Smooth muscle cell (in vitro differentiated cells): ENCODE results near the gene CERS6. TPM values are rescaled to one million over a fixed set of nuclear protein-coding genes. Genes with fewer than 3 reads are reported as not detected.
A peak's percentile ranks its signal among the peaks of the same experiment; 100 is the strongest.

Experiments
- DNase-seq: peaks from one replicate; lab custom pipeline; 2025; ENCODE audit not compliant: unreplicated experiment; lab: John Stamatoyannopoulos, UW
- H2AFZ ChIP-seq: fragments of 200-600 bp; sonication (generic); 2 replicates; pipeline ENCODE4 v1.6.0; 2016; ENCODE audit warnings: antibody characterized with exemption, low read depth, mild to moderate bottlenecking
- H3F3A ChIP-seq: fragments of 200-600 bp; sonication (generic); 2 replicates; pipeline ENCODE4 v1.6.0; 2017; ENCODE audit warnings: antibody characterized with exemption, low read depth
- H3K27ac ChIP-seq: fragments of 200-600 bp; sonication (generic); 2 replicates; pipeline ENCODE4 v1.5.1; 2016; ENCODE audit warnings: low read depth, mild to moderate bottlenecking
- H3K27me3 ChIP-seq: fragments of 200-600 bp; sonication (generic); 2 replicates; pipeline ENCODE4 v1.6.1; 2016; ENCODE audit warnings: low read depth, mild to moderate bottlenecking
- H3K36me3 ChIP-seq: fragments of 200-600 bp; sonication (generic); 2 replicates; pipeline ENCODE4 v1.5.1; 2016; ENCODE audit warnings: low read depth
- H3K4me1 ChIP-seq: fragments of 200-600 bp; sonication (generic); 2 replicates; pipeline ENCODE4 v1.5.1; 2016; ENCODE audit warnings: low read depth
- H3K4me2 ChIP-seq: fragments of 200-600 bp; sonication (generic); 2 replicates; pipeline ENCODE4 v1.6.0; 2016; ENCODE audit warnings: mild to moderate bottlenecking
- H3K4me3 ChIP-seq: fragments of 200-600 bp; sonication (generic); 2 replicates; pipeline ENCODE4 v1.5.1; 2016; ENCODE audit warnings: mild to moderate bottlenecking
- H3K79me2 ChIP-seq: fragments of 200-600 bp; sonication (generic); 2 replicates; pipeline ENCODE4 v1.6.0; 2016; ENCODE audit warnings: low read depth, mild to moderate bottlenecking
- H3K9ac ChIP-seq: fragments of 200-600 bp; sonication (generic); 2 replicates; pipeline ENCODE4 v1.6.0; 2016; ENCODE audit warnings: low read depth
- H3K9me3 ChIP-seq: fragments of 200-600 bp; sonication (generic); replicated peaks from 2 replicates; pipeline ENCODE4 v1.5.1; 2016; ENCODE audit warnings: low read depth
- H4K20me1 ChIP-seq: fragments of 200-600 bp; sonication (generic); 2 replicates; pipeline ENCODE4 v1.6.0; 2016; ENCODE audit warnings: low read depth
- CTCF ChIP-seq: fragments of 200-600 bp; sonication (generic); IDR thresholded peaks from 2 replicates; pipeline ENCODE4 v1.5.1; 2017; ENCODE audit warnings: borderline replicate concordance, mild to moderate bottlenecking, antibody characterized with exemption; ENCODE audit not compliant: insufficient read depth, poor library complexity, severe bottlenecking
- WGBS: methylation state at CpG from one replicate; pipeline ENCODE4 v1.1.7; 2016; ENCODE audit warnings: low lambda C conversion rate; 5-methylcytosine and 5-hydroxymethylcytosine counted together
- polyA plus RNA-seq: library from polyadenylated mRNA; unstranded; fragments of >200 nt; fragmentation: Nextera tagmentation; extraction: Ambion mirVana; gene quantifications from 2 replicates; pipeline ENCODE4 v1.2.1, GENCODE V29; 2016
- total RNA-seq: library from RNA; depleted of rRNA; stranded (reverse); fragments of >200 nt; gene quantifications from 2 replicates; pipeline ENCODE4 v1.2.3, GENCODE V29; 2014

The CERS6 gene
- total and polyA plus RNA-seq, 2 experiments from 2014 or later = 9.2 to 26.6 TPM

GRCh38 chr2:168607992-168608391 is 151.9 kb downstream of the CERS6 start:
- no peak overlapping the region for H2AFZ ChIP-seq
- H3K9me3 ChIP-seq = no peaks in the 10 kb centered on the region
- H3K4me2 ChIP-seq = peak overlapping the region; percentile 41
- H3K4me1 ChIP-seq = no peaks in the 10 kb centered on the region
- H3K36me3 ChIP-seq = no peaks in the 10 kb centered on the region
- no peak overlapping the region for H3K9ac ChIP-seq
- peak overlapping the region; percentile 35 for H3K27ac ChIP-seq
- peaks cover 5% of the 10 kb centered on the region for H3K79me2 ChIP-seq
- H4K20me1 ChIP-seq = no peaks in the 10 kb centered on the region
- no peaks in the 10 kb centered on the region for H3K27me3 ChIP-seq
- H3K4me3 ChIP-seq = no peak overlapping the region
- no peak for TF ChIP-seq CTCF
- 79% methylated on average over 2 of the region's 2 CpGs for WGBS
- DNase-seq = no peak
- no peaks in the 10 kb centered on the region for H3F3A ChIP-seq

DNA sequence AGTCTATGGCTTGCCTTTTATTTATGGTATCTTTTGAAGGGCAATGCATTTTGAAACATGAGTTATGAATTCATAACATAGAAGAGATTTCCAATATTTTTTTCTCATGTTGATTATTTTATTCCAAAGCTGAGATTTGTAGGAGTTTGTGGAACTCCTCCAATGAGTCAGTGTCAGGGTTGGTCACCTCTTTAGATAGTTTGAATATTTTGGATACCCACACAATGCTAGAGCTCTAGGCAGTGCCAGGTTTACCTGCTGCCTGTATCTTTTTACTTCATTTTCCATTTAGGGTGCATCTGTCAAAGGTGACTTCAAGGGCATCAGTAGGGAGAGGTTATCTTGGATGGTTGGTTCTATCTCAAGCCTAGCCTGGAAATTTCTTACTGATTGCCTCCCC is 152.7 kb downstream of the CERS6 start:
- H3K27ac ChIP-seq = peak overlapping the region; percentile 35
- no peak overlapping the region for H3K9ac ChIP-seq
- H3K79me2 ChIP-seq = peaks cover 5% of the 10 kb centered on the region
- H3F3A ChIP-seq = no peaks in the 10 kb centered on the region
- TF ChIP-seq CTCF = no peak
- H3K4me3 ChIP-seq = no peak overlapping the region
- no peak for DNase-seq
- no peak overlapping the region for H3K4me2 ChIP-seq
- no peaks in the 10 kb centered on the region for H3K9me3 ChIP-seq
- H4K20me1 ChIP-seq = no peaks in the 10 kb centered on the region
- H2AFZ ChIP-seq = no peak overlapping the region
- H3K27me3 ChIP-seq = no peaks in the 10 kb centered on the region
- H3K36me3 ChIP-seq = no peaks in the 10 kb centered on the region
- H3K4me1 ChIP-seq = no peaks in the 10 kb centered on the region

- no peak overlapping the region for H3K27ac ChIP-seq
- no peak for DNase-seq
- no peaks in the 10 kb centered on the region for H3F3A ChIP-seq
These were observed 155.0 kb downstream of the CERS6 start for GRCh38 chr2:168611091-168611490.

More at GRCh38 chr2:168611091-168611490, 155.0 kb downstream of the CERS6 start:
- no peak overlapping the region for H3K4me3 ChIP-seq
- no peaks in the 10 kb centered on the region for H3K27me3 ChIP-seq
- TF ChIP-seq CTCF = no peak
- no peaks in the 10 kb centered on the region for H3K4me1 ChIP-seq
- peaks cover 5% of the 10 kb centered on the region for H3K79me2 ChIP-seq
- H3K4me2 ChIP-seq = no peak overlapping the region
- no peak overlapping the region for H3K9ac ChIP-seq
- H4K20me1 ChIP-seq = no peaks in the 10 kb centered on the region
- no peak overlapping the region for H2AFZ ChIP-seq
- no peaks in the 10 kb centered on the region for H3K36me3 ChIP-seq
- H3K9me3 ChIP-seq = no peaks in the 10 kb centered on the region
